Hematopoietic multipotent progenitor cell treated with erythropoietin and hydrocortisone succinate and interleukin-3 and kit ligand, for 17 days (in vitro differentiated cells): Measurements from ENCODE around the gene BLOC1S4.

ENCODE experiments used
- DNase-seq: peaks from one replicate; pipeline ENCODE4 v3.0.0-alpha.2; 2015; ENCODE audit warnings: low spot score

The BLOC1S4 gene

DNA sequence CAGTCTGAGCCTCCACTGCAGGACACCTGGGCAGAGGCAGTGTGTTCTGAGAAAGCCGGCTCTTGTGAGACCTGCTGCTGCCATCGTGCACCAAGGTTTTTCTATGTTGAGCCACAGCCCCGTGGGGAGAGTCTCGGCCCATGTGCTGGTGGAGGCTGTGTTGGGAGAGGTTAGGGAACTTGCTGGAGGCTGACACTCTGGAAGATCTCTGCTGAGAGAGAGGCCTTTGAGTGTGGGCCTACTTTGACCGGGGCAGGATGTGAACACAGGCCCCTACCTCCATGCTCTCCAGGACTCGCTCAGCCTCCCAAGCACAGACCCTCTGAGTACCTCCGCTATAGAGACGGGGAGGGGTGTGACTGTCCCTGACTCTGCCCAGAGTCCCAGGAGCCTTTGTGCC is 23.6 kb upstream of the BLOC1S4 start:
- DNase-seq: no peak

GRCh38 chr4:6692806-6693205 is 23.2 kb upstream of the BLOC1S4 start:
- DNase-seq: no peak

- DNase-seq: no peak
These were observed 22.5 kb upstream of the BLOC1S4 start, which contains the start of gene S100P for GRCh38 chr4:6693231-6694176. S100P (plus strand) TSS chr4:6693878; CDS start chr4:6693933, 55 bp downstream.

- DNase-seq: no peak
These were observed 21.6 kb upstream of the BLOC1S4 start for GRCh38 chr4:6694177-6694901.

GRCh38 chr4:6695660-6696610 is 20.0 kb upstream of the BLOC1S4 start:
- DNase-seq: peak; percentile 77

DNA sequence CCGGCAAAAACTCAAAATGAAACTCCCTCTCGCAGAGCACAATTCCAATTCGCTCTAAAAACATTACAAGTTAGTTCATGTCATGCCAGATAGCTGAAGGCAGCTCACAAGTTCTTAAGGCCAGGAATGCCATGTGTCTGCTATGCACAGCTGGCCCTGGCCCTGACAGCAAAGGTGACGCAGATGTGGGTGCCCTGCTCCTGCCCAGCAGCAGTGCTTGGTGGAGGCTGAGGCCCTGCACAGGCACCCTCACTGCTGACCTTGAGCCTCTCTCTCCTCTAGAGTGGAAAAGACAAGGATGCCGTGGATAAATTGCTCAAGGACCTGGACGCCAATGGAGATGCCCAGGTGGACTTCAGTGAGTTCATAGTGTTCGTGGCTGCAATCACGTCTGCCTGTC is 19.4 kb upstream of the BLOC1S4 start:
- DNase-seq: no peak

DNA sequence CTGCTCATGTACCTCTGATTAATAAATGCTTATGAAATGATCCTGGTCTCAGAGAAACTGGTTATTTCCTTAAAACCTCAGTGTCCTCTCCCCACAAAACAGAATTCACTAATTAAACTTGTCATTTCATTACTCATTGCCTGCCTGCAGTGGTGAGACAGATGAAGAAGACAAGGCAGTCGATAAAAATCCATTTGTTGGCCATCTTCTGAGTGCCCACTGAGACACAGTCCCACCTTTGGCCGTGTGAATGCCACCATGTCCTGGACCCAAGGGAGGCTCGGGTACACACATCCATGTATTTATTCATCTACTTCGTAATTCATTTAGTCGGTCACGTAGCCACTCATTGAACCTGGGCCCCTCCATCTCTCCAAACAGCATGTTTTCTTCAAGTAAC is 18.8 kb upstream of the BLOC1S4 start:
- no peak for DNase-seq

GRCh38 chr4:6699388-6699787 is 16.6 kb upstream of the BLOC1S4 start:
- no peak for DNase-seq

GRCh38 chr4:6699903-6700302 is 16.1 kb upstream of the BLOC1S4 start:
- DNase-seq: no peak

DNA sequence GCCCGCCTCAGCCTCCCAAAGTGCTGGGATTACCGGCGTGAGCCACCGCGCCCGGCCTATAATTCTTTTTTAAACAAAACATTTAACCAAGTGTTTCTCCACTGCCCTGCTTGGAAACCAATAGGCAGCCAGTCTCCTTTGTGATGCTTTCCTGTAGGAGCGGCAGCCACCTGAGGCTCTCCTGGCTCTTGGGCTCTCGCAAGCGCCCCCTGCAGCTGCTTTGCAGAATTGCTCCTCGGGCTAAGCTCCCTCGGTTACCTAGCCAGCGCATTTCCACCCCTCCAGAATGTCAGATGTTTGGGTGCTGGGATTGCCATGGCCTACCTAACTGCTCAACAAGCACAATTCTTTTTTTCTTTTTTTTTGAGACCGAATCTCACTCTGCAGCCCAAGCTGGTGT is 14.6 kb upstream of the BLOC1S4 start:
- peak; percentile 68 for DNase-seq

DNA sequence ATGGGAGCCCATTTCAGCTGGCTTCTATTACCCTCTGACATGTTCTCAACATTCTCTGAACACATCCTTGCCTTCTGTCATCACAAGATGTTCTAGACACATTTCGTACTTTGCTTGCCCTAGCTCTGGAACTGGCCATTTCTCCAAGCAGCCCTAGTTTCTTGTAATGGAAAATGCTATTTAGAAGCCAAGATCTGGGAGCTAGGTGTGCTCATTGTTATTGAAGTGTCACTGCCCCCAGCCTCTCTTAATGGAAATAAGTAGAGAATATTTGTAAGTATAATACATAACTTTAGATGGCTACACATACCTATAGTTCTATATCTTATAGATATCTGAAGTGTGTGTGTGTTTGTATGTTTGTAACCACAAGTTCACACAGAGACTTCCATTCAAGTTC is 13.2 kb upstream of the BLOC1S4 start:
- peak; percentile 21 for DNase-seq

- peak; percentile 83 for DNase-seq
These were observed 12.2 kb upstream of the BLOC1S4 start for GRCh38 chr4:6703786-6704185.

GRCh38 chr4:6705646-6706045 is 10.3 kb upstream of the BLOC1S4 start:
- peak; percentile 32 for DNase-seq

DNA sequence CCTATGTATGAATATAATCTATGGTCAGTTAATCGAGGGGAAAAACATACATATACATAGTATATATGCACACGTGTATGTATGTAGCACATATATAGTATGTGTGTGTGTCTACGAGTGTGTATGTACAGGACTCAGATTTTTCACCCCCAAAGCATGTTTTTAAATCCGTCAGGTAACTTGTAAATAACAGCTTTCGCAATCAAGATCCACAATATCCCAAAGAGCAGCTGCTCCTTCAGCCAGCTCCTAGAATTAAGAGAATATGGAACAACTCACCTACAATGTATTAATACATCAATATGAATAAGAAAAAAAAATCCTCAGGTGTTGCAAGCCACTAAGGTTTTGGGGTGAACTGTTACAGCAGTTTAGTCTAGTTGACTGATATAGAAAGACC is 9.8 kb upstream of the BLOC1S4 start:
- DNase-seq: no peak

GRCh38 chr4:6709230-6710114 is 6.5 kb upstream of the BLOC1S4 start, which contains the start of gene MRFAP1L1:
MRFAP1L1 (minus strand) TSS chr4:6709865; CDS start chr4:6709629, 236 bp downstream.
- DNase-seq: peak; percentile 96

- no peak for DNase-seq
These were observed 5.7 kb upstream of the BLOC1S4 start for GRCh38 chr4:6710282-6710681.

GRCh38 chr4:6710996-6711395 is 5.0 kb upstream of the BLOC1S4 start:
- DNase-seq: no peak

DNA sequence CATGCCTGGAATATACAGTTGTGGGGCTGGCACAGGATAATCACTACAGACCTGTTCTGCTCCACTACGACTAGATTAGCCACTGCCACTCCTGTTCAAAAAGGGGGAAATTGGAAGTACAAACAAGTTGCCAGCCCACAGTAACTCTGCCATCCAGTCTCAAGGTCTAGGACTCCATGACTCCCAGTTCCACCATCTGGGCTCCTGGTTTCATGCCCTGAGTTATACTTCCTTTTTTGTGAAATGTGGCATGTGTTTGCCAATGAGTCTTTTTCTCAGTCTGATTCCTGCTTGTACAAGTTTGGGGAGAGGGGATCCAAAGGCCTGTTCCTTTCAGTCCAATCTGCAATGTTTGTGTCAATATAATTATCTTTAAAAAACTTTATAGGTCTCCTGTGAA is 1.0 kb upstream of the BLOC1S4 start:
- DNase-seq: no peak

DNA sequence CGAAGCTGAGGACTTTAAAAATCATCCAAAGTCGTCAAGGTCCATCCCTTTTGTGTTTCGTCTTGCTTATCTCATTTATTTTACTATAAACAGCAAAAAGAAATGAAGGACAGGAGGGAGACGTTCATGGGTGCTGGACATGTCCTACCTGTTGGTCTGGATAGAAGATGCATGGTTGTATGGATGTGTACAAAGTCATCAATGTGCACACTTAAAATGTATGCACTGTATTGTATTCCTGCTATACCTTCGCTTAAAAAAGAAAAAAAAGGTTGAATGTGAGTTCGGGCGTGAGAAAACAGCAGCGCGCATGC is 313 bp upstream of the BLOC1S4 start:
- no peak for DNase-seq

DNA sequence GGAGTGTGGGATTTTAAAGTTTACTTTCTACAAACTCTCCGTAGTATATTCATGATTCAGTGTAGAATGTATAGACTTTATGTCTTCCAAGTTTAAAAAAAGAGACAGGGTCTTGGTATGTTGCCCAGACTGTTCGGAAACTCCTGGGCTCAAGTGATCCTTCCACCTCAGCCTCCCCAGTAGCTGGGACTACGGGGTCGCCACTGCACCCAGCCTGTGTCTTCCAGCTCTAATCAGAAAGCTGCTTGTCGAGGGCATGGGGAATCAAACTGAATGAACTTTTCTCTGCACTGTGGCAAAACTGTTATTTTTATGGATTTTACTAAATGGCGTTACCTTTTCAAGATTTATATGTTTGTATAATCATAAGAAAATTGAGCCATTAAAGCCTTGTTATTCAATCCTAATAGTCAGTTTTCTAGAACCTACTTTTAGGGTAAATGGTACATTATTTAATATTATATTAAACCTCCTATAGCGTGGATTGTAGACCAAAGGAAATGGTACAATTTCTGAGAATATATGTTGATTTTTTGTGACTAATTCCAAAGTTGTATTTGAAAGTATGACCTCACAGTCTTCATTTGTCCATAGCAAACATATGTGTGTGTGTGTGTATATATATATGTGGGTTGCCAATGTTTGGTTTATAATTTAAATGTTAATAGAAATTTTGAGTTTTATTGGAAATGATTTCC is 1.1 kb downstream of the BLOC1S4 start:
- DNase-seq: no peak
